Measurements from ENCODE around the gene SEMA5A. TPM values are rescaled to one million over a fixed set of nuclear protein-coding genes. Genes with fewer than 3 reads are reported as not detected.

Gene SEMA5A
- total and polyA plus RNA-seq, 8 donors = 18.2 to 29.5 (median 20.8) TPM

- intact Hi-C loops (cut with DNase I) = no loop called here
- TF ChIP-seq CTCF (IDR thresholded peaks at IDR 0.05) = no peak
- H3K27me3 ChIP-seq = no peaks in the 10 kb centered on the region
These were observed 417.7 kb downstream of the SEMA5A start for GRCh38 chr5:9128136-9128535.

GRCh38 chr5:9126490-9126889 is 419.4 kb downstream of the SEMA5A start:
- intact Hi-C loops (cut with DNase I) = no loop called here
- Histone ChIP-seq H3K4me3 (no peak overlapping the region), H3K36me3 (no peaks in the 10 kb centered on the region), H3K4me1 (no peaks in the 10 kb centered on the region), H3K27ac (no peak overlapping the region), H3K9me3 (no peaks in the 10 kb centered on the region), H3K27me3 (no peaks in the 10 kb centered on the region)
- DNase-seq = no peak
- no peak for TF ChIP-seq CTCF (IDR thresholded peaks at IDR 0.05)
- no peak for ATAC-seq

More at GRCh38 chr5:9128136-9128535, 417.7 kb downstream of the SEMA5A start:
- Histone ChIP-seq H3K36me3 (no peaks in the 10 kb centered on the region), H3K4me3 (no peak overlapping the region), H3K4me1 (no peaks in the 10 kb centered on the region), H3K9me3 (no peaks in the 10 kb centered on the region), H3K27ac (no peak overlapping the region)
- ATAC-seq = no peak
- DNase-seq = no peak

- Histone ChIP-seq H3K27ac (no peak overlapping the region), H3K9me3 (no peaks in the 10 kb centered on the region), H3K27me3 (no peaks in the 10 kb centered on the region), H3K4me1 (no peaks in the 10 kb centered on the region), H3K4me3 (no peak overlapping the region), H3K36me3 (no peaks in the 10 kb centered on the region)
- ATAC-seq = no peak
- intact Hi-C loops (cut with DNase I) = no loop called here
- TF ChIP-seq CTCF (IDR thresholded peaks at IDR 0.05) = no peak
- no peak for DNase-seq
These were observed 420.0 kb downstream of the SEMA5A start for GRCh38 chr5:9125852-9126251.

GRCh38 chr5:9124838-9125237 is 421.0 kb downstream of the SEMA5A start:
- no peaks in the 10 kb centered on the region for H3K27me3 ChIP-seq
- ATAC-seq = no peak
- TF ChIP-seq CTCF (IDR thresholded peaks at IDR 0.05) = no peak
- no peak overlapping the region for H3K27ac ChIP-seq
- H3K9me3 ChIP-seq = no peaks in the 10 kb centered on the region
- no peak for DNase-seq
- no peaks in the 10 kb centered on the region for H3K4me1 ChIP-seq
- H3K36me3 ChIP-seq = no peaks in the 10 kb centered on the region
- intact Hi-C loops (cut with DNase I) = no loop called here
- H3K4me3 ChIP-seq = no peak overlapping the region

GRCh38 chr5:9124071-9124470 is 421.8 kb downstream of the SEMA5A start:
- TF ChIP-seq CTCF (IDR thresholded peaks at IDR 0.05) = no peak
- no peak for DNase-seq
- H3K4me1 ChIP-seq = no peaks in the 10 kb centered on the region

More at GRCh38 chr5:9124071-9124470, 421.8 kb downstream of the SEMA5A start:
- intact Hi-C loops (cut with DNase I) = no loop called here
- Histone ChIP-seq H3K27ac (no peak overlapping the region), H3K27me3 (no peaks in the 10 kb centered on the region), H3K36me3 (no peaks in the 10 kb centered on the region), H3K9me3 (no peaks in the 10 kb centered on the region), H3K4me3 (no peak overlapping the region)
- ATAC-seq = no peak
